Fibroblast of skin of right quadriceps (primary cell): ENCODE results near the gene SPN.
"Not testable (repeated sequence)": the region's sequence is repeated elsewhere in the genome, so short reads cannot be mapped to it uniquely, and the experiment has no call there.

Experiments used
- DNase-seq: peaks from one replicate; pipeline ENCODE4 v3.0.0-alpha.2; 2013

SPN gene

DNA sequence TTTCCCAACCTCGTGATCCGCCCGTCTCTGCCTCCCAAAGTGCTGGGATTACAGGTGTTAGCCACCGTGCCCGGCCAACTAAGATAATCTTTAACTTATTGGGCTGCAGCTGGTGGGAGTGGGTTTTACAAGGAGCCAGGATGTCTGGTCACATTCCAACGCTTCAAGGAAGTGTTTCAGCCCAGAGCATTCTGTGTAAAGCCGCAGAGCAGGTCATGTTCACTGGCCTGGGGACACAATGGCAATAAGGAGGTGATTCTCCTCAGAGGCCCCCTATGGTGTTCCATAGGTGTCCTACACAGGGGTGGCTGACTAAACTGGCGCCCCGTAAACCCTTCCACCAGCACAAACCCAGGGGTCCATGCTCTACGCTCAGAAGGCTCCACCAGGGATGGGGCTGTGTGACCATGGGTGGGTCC, 17.1 kb downstream of the SPN start:
- no peak for DNase-seq

DNA sequence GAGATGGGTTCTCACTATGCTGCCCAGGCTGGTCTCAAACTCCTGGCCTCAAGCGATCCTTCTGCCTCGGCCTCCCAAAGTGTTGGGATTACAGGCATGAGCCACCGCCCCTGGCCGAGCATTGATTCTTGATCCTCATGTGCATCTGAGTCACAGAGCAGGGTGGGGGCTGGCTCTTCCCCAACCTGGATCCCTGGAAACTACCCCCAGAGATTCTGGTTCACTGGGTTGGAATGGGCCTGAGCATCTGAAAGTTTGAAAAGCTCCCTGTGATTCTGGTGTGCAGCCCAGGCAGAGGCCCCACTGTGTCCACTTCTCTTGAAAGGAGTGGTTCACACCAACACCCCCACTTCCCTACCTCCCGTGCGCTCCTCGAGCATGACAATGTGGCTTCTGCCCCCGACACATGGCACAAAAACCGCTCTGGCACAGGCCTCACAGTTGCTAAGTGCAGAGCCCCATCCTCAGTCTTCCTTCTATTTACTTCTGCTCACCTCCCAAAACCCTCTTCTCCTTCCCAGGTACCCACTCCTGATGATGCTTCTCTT, 20.6 kb downstream of the SPN start:
- no peak for DNase-seq

DNA sequence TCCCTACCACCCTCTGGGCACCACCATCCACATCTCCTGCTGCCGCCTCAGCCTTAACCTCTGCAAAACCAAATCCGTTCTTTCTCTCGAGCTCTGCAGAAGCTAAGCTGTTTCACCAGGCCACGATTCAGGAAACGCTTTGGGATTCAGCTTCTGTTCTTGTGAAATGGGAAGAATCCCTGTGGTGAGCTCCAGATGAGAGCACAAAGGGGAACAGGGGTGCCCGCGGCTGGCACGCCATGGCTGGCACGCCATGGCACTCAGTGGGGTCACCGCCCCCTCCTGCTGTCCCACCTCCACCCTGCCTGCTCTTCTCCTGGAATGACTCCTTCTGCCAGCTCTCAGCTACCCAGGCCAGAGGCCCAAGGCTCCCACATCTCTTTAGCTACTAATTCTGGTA, 21.6 kb downstream of the SPN start:
- DNase-seq, result no peak

DNA sequence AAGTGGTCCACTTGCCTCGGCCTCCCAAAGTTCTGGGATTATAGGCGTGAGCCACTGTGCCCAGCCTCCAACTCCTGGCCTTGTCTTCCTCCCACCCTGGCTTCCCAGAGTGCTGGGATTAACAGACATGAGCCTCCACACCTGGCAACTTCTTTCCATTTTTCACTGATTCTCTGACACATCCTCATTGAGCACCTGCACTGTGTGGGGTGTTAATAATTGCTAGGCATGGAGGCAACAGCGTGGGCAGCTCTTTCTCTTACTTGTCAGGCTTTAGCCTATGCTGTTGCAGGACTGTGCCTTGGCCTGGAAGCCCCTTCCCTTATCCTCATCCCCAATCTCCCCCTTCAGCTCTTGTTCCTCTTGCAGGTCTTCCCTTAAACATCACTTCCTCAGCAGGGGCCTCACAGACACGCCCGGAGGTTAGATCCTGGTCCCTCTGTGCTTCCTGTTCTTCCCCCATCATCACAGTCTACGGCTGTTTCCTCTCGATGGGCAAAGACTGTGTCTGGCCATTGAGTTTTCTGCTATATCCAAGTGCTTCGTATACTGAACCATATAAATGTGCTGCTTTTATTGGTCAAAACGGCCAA, 23.8 kb downstream of the SPN start:
- DNase-seq, result no peak

DNA sequence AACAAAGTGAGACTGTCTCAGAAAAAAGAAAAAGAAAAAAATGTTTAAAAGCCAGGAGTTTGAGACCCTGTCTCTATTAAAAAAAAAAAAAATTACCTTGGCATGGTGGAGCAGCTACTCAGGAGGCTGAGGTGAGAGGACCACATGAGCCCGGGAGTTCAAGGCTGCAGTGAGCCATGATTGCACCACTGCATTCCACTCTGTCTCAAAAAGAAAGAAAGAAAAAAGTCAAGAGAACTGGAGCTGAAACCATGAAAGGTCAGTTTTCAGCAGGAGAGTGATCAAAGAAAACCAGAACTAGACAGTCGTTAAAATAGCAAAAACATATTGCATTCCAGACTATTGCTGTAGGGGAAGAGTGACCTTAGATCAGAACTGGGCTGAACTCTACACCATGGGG, 24.7 kb downstream of the SPN start:
- no peak for DNase-seq

DNA sequence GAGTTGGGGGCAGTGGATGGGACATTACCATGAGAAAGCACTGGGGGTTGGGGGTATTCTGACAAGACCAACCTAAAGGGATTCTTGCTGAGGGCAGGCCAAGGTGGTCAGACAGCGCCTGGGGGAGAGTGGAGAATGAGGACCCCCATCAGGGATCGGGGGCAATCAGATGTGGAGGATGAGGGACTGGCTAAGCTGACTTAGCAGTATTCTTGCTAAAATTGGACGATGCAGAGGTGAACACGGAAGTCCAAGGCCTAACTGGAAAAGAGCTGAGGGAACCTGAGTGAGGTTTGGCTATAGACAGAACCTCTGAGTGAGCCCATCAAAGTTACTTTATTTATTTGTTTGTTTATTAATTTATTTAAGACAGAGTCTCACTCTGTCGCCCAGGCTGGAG, 25.1 kb downstream of the SPN start:
- DNase-seq, result no peak

DNA sequence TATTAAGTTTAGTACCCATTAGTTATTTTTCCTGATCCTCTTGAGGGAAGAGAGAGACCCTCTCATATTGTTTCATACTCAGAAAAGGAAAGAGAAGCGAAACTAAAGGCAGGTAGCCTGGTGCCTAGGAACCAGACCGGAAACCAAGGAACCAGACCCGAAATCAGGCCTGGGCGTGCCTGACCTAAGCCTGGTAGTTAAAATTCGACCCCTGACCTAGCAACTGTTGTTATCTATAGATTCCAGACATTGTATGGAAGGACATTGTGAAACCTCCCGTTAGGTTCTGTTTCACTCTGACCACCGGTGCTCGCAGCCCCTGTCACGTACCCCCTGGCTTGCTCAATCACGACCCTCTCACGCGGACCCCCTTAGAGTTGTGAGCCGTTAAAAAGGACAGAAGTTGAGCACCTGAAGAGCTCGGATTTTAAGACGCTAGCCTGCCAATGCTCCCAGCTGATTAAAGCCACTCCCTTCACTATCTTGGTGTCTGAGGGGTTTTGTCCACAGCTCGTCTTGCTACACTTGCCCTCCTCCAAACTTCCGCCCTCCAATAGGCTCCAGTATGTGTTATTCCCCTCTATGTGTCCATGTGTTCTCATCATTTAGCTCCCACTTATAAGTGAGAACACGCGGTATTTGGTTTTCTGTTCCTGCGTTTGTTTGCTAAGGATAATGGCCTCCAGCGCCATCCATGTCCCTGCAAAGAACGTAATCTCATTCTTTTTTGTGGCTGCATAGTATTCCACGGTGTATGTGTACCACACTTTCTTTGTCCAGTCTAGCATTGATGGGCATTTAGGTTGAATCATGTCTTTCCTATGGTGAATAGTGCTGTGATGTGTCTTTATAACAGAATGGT, 26.7 kb downstream of the SPN start:
- DNase-seq, result not testable (repeated sequence)

DNA sequence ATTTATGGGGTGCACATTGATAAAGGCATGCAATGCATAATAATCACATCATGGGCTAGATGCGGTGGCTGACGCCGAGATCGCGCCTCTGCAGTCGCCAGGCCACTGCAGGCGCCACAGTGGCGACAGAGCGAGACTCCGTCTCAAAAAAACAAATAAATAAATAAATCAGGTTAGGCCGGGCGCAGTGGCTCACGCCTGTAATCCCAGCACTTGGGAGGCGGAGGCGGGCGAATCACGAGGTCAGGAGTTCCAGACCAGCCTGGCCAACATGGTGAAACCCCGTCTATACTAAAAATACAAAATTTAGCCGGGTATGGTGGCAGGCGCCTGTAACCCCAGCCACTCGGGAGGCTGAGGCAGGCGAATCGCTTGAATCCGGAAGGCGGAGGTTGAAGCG, 29.6 kb downstream of the SPN start:
- DNase-seq, result not testable (repeated sequence)

DNA sequence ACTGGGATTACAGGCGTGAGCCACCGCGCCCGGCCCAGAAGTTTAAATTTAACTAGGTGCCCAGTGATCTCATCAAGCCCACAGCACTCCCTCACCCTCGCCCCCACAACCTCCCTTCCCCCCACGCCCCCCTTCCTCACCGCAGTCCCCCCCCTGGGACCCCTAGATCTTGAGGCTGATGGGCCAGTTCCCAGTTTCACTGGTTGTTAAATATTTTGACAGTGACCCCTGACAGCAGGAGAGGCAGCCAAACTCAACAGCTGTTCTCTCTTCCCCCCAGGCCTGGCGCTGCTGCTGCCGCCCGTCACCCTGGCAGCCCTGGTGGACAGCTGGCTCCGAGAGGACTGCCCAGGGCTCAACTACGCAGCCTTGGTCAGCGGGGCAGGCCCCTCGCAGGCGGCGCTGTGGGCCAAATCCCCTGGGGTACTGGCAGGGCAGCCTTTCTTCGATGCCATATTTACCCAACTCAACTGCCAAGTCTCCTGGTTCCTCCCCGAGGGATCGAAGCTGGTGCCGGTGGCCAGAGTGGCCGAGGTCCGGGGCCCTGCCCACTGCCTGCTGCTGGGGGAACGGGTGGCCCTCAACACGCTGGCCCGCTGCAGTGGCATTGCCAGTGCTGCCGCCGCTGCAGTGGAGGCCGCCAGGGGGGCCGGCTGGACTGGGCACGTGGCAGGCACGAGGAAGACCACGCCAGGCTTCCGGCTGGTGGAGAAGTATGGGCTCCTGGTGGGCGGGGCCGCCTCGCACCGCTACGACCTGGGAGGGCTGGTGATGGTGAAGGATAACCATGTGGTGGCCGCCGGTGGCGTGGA, 31.5 kb downstream of the SPN start:
- no peak for DNase-seq

DNA sequence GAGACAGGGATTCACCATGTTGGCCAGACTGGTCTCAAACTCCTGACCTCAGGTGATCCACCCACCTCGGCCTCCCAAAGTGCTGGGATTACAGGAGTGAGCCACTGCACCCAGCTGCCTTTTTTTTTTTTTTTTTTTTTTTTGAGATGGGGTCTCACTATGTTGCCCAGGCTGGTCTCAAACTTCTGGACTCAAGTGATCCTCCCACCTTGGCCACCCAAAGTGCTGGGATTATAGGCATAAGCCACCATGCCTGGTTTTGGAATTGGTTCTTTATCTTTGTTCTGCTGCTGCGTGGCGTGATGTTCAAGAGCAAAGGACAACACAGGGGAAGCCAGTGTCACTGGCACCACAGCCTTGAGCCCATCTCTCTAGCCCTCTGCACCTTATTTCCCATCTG, 32.6 kb downstream of the SPN start:
- DNase-seq, result not testable (repeated sequence)

DNA sequence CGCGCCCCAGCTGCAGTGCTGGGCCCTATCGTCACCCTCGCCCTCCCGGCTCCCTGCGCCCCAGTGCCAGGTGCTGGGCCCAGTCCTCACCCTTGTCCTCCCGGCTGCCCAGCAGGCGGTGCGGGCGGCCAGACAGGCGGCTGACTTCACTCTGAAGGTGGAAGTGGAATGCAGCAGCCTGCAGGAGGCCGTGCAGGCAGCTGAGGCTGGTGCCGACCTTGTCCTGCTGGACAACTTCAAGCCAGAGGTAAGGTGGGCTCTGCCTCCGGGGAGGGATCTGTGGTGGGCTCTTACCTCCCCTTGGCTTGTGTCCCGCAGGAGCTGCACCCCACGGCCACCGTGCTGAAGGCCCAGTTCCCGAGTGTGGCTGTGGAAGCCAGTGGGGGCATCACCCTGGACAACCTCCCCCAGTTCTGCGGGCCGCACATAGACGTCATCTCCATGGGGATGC, 33.9 kb downstream of the SPN start:
- no peak for DNase-seq

DNA sequence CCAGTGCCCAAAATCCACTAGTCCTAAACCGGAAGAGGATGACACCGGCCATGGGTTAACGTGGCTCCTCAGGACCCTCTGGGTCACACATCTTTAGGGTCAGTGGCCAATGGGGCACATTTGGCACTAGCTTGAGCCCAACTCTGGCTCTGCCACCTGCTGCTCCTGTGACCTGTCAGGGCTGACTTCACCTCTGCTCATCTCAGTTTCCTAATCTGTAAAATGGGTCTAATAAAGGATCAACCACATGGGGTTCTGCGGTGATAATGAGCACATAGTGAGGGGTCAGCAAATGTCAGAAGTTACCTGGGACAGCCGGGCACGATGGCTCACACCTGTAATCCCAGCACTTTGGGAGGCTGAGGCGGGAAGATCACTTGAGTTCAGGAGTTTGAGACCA, 34.3 kb downstream of the SPN start:
- no peak for DNase-seq

DNA sequence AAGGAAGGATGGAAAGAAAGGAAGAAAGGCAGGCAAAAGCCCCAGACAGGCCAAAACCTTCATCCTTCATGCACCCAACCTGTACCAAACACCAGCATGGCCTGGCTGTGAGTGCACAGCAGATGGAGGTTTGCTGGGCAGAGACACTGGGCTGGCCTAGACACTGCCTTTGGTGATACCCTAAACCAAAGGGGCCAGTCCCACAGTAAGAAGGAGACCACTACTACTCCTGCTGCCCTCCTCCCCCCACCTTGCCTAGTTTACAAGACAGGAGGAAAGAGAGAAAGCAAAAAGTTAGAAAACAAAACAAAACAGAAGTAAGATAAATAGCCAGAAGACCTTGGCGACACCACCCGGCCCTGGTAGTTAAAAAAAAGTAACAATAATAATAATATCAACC, 35.0 kb downstream of the SPN start:
- DNase-seq, result no peak

DNA sequence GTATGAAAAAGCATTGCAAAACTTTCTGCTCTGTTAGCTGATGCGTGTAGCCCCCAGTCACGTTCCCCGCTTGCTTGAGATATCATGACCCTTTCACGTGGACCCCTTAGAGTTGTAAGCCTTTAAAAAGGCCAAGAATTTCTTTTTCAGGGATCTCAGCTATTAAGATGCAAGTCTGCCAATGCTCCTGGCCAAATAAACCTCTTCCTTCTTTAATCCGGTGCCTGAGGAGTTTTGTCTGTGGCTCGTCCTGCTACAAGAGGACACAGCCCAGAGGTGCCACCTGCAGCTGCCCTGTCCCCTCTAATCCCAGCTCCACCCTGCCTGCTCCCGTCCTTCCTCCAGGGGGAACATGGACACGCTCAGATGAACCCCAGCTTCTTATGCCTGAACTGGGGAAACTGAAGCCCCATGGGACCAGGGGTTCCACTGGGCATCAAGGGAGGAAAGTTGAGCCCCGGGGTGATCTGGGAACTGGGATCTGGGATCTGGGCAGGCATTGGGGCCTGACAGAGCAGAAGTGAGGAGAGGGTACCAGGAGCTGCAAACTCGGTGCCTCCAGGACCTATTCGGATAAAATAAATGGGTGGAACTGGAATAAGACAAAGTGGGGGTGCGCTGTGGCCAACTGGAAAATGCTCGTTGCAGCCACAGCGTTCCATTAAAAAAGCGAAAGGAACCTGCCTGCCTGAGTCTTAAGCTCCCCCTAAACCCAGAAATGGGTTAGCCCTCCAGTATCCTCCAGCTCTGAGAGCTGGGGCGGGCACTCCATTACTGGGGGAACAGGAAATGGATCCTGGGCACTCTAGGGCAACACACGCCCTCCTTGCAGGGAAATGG, 35.7 kb downstream of the SPN start:
- DNase-seq, result no peak

DNA sequence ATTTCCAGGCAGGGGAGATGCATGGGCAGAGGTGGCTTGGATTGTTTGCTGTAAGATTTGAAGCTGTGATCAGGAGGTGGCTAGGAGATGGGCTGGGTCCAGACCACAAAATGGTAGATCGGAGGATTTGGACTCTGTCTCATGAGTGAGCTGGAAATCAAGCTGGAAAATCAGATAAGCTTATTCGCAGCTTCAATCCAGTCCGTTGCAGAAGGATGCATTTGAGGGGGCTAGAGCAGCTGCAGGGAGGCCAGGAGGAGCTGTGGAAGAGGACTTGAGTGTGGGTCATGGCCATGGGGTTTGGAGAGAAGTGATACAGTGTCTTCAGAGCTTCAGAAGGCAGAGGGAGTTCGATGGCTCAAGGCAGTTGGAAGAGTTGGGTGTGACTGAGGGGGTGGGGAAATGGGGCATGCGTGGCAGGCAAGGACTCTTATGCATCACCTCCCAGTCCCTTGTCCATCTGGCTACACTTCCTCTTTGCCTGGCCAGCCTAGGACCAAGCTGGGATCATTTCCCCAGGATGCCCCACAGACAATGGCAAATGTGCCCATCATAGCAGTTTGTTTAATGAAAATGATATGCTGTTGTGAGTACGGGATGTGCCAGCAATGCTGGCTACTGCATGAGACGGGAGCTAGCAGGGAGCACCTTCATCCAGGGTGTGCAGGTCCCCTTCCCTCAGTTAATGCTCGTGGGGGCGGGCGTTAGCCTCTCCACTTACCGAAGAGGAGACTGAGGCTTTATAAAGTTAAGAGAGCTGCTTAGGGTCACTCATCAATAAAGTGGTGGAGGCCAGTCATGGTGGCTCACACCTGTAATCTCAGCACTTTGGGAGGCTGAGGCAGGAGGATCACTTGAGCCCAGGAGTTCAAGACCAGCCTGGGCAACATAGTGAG, 36.5 kb downstream of the SPN start:
- DNase-seq, result no peak

DNA sequence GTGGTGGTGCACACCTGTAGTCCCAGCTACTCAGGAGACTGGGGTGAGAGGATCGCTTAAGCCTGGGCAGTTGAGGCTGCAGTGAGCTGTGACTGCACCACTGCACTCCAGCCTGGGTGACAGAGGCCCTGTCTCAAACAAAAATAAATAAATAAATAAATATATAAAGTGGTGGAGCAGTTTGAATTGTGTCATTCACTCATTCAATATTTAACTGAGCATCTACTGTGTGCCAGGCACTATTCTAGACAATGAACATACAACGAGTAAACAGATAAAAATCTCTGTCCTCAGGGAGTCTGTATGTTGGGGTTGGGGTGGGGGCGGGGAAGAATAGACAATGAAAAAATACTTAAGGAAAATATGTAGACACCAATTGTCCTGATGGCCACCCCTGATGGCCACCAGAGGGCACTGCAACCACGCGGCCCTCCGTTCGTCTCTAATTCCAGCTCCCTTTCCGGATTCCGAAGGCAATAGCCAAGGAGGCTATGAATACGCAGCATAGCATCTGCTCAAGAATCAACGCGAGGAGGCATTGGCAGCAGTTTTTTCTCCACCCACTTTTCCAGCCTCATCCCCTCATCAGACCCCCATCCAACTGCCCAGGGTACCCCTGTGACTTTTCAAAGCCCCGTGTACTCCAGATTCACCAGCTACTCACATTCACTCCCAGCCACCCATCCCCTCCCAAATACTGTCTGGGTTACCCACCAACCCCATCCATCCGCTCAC, 37.4 kb downstream of the SPN start:
- DNase-seq, result peak; percentile 83

DNA sequence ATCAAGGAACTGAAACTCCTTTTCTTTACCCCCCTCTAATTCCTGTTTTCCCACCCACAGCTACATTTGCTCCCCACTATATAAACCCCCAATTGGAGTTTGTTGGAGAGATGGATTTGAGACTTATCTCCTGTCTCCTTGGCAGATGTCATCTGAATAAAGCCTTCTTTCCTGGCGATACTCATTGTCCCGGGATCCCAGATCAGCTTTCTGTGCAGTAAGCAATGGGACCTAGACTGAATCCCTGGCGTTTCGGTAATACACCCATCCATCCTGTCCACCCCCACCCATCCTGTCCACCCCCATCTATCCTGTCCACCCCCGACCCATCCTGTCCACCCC, 38.1 kb downstream of the SPN start:
- DNase-seq, result no peak

DNA sequence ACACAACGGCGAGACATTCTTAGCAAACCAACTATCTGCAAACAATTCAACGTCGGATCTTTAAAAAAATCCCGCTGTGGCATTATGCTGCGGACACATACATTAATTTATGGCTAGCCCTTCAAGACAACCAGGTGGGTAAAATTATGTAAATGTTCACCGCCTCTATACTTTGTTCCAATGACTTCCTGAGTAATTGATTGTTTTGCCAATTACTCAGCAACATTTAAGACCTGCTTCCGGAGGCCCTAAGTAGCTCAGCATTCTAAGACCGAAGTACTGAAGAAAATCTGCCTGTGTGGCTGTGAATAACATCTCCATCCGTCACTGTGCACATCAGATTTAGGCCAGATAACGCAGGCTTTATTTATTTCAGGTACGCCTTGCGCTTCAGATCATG, 39.2 kb downstream of the SPN start:
- DNase-seq, result peak; percentile 12

DNA sequence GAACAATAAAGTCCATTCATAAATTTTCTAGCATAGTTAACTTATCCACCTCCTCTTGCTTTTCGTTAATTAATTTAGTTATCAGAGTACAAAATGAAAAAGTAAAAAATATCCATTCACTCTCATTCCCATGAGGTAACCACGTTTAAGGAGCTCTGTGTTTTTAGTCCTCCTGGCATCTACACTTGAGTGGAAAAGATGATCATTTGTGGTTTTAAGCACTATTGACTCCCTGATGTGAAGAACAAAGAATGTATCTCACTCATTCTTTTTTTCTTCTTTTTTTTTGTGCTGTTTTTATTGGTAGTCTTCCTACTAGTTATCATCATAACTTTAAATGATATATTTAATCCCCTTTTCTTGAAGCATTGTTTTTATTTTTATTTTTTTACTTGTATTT, 42.0 kb downstream of the SPN start:
- DNase-seq, result no peak

DNA sequence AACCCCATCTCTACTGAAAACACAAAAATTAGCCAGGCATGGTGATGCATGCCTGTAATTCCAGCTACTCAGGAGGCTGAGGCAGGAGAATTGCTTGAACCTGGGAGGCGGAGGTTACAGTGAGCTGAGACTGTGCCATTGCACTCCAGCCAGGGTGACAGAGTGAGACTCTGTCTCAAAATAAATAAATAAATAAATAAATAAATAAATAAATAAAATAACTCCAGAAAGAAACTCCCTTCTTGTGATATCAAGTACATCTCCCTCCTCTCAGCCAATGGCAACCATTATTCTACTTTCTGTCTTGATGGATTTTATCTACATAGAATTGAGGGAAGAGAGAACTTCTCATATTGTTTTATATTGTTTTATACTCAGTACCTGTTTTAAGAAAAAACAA, 44.1 kb downstream of the SPN start:
- not testable (repeated sequence) for DNase-seq
